ENCODE results near the gene FAM135A.
"Not testable (repeated sequence)": the region's sequence is repeated elsewhere in the genome, so short reads cannot be mapped to it uniquely, and the experiment has no call there.

Gene FAM135A

GRCh38 chr6:70459699-70460098 lies 46.4 kb downstream of the FAM135A start:
- DNase-seq, ATAC-seq: not testable (repeated sequence)

- DNase-seq (no peak), ATAC-seq (no peak)
These were observed 56.7 kb downstream of the FAM135A start for GRCh38 chr6:70470016-70470415.

- not testable (repeated sequence) for DNase-seq, ATAC-seq
These were observed 57.2 kb downstream of the FAM135A start for GRCh38 chr6:70470510-70470909.

GRCh38 chr6:70474751-70475150 lies 61.4 kb downstream of the FAM135A start:
- ATAC-seq (no peak), DNase-seq (no peak)

GRCh38 chr6:70479236-70479635 lies 65.9 kb downstream of the FAM135A start:
- DNase-seq (no peak), ATAC-seq (no peak)

GRCh38 chr6:70486638-70487037 lies 73.3 kb downstream of the FAM135A start:
- DNase-seq, ATAC-seq: not testable (repeated sequence)

GRCh38 chr6:70489364-70489763 lies 76.1 kb downstream of the FAM135A start:
- DNase-seq = no peak
- no peak for ATAC-seq

GRCh38 chr6:70494833-70495232 lies 81.5 kb downstream of the FAM135A start:
- DNase-seq (no peak), ATAC-seq (no peak)

- not testable (repeated sequence) for ATAC-seq, DNase-seq
These were observed 82.5 kb downstream of the FAM135A start for GRCh38 chr6:70495790-70496189.

- DNase-seq (no peak), ATAC-seq (no peak)
These were observed 89.2 kb downstream of the FAM135A start for GRCh38 chr6:70502484-70502883.

GRCh38 chr6:70503813-70504465 lies 90.6 kb downstream of the FAM135A start:
- no peak for ATAC-seq
- DNase-seq = no peak

- DNase-seq (no peak), ATAC-seq (no peak)
These were observed 93.0 kb downstream of the FAM135A start for GRCh38 chr6:70506321-70506720.

- no peak for DNase-seq
- ATAC-seq = no peak
These were observed 93.9 kb downstream of the FAM135A start for GRCh38 chr6:70507161-70507560.

- DNase-seq (no peak), ATAC-seq (no peak)
These were observed 95.6 kb downstream of the FAM135A start for GRCh38 chr6:70508953-70509352.

GRCh38 chr6:70510600-70510999 lies 97.3 kb downstream of the FAM135A start:
- ATAC-seq = no peak
- no peak for DNase-seq

- no peak for ATAC-seq
- no peak for DNase-seq
These were observed 105.4 kb downstream of the FAM135A start for GRCh38 chr6:70518723-70519122.

- no peak for ATAC-seq
These were observed 107.3 kb downstream of the FAM135A start for GRCh38 chr6:70520575-70520974.

GRCh38 chr6:70524721-70525286 lies 111.5 kb downstream of the FAM135A start:
- no peak for ATAC-seq

More at GRCh38 chr6:70520575-70520974, 107.3 kb downstream of the FAM135A start:
- DNase-seq = no peak

GRCh38 chr6:70527071-70527737 lies 113.9 kb downstream of the FAM135A start:
- ATAC-seq = no peak
- no peak for DNase-seq

More at GRCh38 chr6:70524721-70525286, 111.5 kb downstream of the FAM135A start:
- no peak for DNase-seq

GRCh38 chr6:70530023-70530422 lies 116.7 kb downstream of the FAM135A start:
- ATAC-seq (no peak), DNase-seq (no peak)

GRCh38 chr6:70531133-70531532 lies 117.8 kb downstream of the FAM135A start:
- ATAC-seq (no peak), DNase-seq (no peak)

GRCh38 chr6:70537266-70537665 lies 124.0 kb downstream of the FAM135A start:
- ATAC-seq = no peak
- DNase-seq = no peak

GRCh38 chr6:70538376-70538775 lies 125.1 kb downstream of the FAM135A start:
- no peak for DNase-seq

More at GRCh38 chr6:70538376-70538775, 125.1 kb downstream of the FAM135A start:
- no peak for ATAC-seq
